ENCODE measurements around the gene SMPD2.

The SMPD2 gene, protein sequence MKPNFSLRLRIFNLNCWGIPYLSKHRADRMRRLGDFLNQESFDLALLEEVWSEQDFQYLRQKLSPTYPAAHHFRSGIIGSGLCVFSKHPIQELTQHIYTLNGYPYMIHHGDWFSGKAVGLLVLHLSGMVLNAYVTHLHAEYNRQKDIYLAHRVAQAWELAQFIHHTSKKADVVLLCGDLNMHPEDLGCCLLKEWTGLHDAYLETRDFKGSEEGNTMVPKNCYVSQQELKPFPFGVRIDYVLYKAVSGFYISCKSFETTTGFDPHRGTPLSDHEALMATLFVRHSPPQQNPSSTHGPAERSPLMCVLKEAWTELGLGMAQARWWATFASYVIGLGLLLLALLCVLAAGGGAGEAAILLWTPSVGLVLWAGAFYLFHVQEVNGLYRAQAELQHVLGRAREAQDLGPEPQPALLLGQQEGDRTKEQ

DNA sequence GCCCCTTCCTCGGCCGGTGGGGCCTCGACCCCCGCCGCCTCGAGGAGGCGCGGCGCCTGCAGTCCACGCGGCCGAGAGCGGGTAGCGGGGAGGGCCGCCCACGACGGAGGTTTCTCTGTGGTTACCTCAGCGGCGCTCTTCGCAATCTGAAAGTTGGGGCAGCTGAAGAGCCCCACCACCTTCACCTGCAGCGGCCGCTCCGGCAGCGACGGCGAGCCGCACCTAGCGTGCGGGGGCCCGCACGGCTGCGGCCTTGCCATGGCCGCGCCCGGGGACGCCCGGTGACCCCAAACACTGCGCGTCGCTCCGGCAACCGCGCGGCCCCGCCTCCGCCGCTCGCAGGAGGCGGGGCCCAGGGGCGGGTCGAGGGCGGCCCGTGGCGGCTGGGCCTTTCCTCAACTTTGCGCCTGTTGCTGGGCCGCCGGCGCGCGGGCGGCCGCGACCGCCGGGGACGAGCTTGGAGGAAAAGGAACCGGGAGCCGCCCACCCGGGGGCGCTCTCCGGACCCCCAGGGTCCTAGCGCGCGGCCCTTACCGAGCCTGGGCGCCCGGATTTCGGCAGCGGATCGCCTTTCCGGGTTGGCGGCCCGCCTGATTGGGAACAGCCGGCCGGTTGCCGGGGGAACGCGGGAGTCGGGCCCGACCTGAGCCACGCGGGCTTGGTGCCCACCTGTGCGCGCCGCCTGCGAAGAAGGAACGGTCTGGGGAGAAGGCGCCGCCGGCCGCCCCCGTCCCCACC is at the start of gene SMPD2, which contains the start of gene PPIL6:
Gene SMPD2 (plus strand): TSS at position 394 of the 738 bp plus-strand sequence. CDS start 398 bp downstream, outside the sequence.
Gene PPIL6 (minus strand): TSS at position 298 of the 738 bp plus-strand sequence. CDS start 38 bp downstream, at position 260.
- DNase-seq: peak; percentile 21

DNA sequence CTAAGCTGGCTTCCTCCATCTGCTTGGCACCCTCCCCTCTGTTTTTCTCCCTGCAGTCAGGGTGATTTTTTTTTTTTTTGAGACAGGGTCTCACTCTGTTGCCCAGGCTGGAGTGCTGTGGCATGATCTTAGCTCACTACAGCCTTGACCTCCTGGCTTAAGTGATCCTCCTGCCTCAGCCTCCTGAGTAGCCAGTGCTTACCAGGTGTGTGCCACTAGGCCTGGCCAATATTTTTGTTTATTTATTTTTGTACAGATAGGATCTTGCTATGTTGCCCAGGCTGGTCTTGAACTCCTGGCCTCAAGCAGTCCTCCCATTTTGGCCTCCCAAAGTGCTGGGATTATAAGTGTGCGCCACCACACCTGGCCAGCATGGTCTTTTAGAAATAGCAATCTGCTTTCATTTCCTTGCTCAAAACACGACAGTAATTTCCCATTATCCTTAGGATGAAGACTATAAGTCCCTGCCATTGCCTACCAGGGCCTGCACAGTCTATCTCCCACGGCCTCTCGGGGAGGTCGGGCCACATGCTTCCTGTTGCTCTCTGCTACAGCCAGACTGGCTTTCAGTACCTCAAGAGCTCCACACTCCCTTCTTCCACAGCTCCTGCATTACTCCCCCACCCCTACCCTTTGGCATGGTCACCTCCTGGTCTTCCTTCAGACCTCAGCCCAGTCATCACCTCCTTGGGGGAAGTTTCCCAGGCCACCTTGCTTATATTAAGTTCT is 47.2 kb upstream of the SMPD2 start:
- no peak for DNase-seq

DNA sequence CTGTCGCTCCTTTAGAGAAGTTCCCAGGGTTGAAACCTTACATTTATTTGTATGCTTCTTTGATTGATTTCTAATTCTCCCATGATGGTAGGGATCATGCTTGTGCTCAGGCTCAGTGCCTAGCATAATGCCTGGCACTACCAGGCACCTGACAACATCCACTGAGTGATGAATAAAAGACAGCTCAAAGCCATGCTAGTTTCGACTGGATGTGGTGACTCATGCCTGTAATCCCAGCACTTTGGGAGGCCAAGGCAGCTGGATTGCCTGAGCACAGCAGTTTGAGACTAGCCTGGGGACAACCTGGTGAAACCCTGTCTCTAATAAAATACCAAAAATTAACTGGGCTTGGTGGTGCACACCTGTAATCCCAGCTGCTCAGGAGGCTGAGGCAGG is 46.6 kb upstream of the SMPD2 start:
- DNase-seq: no peak

DNA sequence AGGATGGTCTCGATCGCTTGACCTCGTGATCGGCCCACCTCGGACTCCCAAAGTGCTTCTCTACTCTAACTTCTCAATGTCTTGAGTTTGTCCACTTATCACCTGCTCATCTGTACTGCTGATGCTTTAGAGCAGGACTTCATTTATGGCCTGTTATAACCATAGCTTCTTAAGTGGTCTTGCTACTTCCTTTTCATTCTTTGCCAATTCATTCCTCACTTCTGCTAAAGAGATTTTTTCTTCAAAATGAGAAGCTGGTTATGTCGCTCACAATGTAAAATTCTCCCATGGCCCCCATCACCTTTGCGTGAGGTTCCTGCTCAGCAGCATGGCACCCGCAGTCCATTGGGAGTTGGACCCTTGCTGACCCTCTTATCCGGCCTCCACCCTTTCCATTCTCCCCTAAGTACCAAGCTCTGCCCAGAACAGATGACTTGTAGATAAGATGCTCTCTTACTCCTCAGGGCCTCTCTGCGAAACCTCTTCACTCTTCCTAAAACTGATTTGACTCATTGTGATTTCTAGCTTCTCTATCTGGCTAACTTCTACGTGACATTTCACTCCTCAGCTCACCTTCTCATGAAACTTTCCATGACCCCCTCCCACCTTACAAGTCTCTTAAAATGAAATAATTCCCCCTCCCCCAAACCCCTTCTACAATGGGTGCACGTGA is 44.3 kb upstream of the SMPD2 start:
- no peak for DNase-seq

DNA sequence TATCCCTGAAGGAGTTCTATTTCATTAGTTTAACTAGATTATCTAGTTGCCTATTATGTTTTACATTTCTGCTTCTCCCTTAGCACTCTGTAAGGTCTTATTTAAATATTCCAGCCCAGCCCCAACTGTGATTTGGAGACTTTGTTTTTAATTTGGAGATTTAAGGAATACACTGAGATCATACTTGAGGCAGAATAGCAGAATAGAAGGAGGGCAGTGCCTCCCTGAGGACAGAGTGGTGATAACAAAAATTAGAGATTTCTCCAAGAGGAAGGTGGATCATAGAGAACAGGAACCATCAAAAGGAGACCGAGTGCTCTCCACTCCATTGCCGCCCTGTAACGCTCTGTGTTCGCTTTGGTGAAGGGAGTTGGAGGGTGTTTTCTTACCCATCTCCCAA is 43.5 kb upstream of the SMPD2 start:
- DNase-seq: no peak

DNA sequence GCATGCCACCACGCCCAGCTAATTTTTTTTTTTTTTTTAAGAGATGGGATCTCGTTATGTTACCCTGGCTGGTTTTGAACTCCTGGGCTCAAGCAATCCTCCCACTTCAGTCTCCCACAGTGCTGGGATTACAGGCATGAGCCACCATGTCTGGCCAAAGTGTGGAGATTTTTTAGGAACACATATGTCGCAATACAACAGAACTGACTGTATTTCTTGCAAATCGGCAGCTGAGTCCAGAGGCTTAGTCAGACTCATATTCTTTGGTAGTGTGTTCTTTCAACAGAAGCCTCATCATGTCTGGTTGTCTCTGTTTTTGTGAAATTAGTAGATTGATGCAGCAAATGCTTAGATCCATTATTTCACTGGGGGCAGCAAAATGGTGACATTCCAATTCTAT is 34.3 kb upstream of the SMPD2 start:
- DNase-seq: no peak

DNA sequence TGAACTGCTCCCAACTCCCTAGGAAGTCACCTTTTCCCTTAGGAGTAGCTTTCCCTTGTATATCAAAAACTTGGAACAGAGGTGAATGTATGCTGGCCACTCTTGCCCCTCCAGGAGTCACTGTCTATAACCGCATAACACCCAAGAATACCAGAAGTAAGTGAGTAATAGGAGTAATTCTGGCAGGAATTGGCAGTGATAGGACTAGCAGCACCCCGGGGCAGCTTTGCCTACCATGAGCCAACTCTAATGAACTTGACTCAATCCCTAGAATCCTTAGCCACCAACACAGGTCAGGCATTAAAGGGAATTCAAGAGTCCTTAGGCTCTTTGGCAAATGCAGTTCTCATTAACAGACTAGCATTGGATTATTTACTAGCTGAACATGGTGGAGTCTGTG is 29.5 kb upstream of the SMPD2 start:
- no peak for DNase-seq

DNA sequence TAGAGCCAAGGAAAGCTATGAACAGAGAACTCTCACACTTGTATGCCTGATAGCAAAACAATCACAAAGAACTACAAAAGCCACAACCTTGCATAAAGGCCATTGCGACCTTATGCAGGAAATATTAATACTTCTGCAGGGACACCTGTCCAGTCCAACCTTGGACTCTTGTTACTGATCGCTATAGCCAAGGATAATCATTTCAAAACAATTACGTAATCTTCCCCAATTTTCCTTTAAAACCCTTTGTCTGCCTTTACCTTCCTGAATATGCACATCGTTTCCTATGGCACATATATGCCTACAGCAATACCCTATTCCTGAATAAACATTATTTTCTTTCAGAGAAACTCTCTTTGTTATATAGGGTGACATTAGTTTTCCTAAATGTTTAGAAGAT is 22.9 kb upstream of the SMPD2 start:
- DNase-seq: no peak

DNA sequence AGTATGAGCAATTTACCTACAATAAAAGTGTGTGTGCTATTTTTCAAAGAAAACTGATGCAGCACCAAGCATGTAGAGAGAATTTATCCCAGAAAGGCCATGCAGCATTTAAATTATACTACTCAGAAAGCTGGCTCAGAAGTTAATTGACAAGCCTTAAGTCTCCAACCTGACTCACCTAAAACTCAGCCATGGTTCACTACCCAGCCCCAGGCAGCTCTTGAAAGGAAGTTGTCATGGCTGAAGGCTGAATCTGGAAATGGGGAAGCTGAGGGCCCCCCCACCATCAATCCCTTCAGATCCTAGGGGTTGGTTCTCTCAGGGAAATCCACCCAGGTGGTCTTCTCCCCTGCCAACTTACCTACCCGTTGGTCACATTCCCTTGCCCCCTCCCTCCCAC is 19.8 kb upstream of the SMPD2 start:
- DNase-seq: no peak

DNA sequence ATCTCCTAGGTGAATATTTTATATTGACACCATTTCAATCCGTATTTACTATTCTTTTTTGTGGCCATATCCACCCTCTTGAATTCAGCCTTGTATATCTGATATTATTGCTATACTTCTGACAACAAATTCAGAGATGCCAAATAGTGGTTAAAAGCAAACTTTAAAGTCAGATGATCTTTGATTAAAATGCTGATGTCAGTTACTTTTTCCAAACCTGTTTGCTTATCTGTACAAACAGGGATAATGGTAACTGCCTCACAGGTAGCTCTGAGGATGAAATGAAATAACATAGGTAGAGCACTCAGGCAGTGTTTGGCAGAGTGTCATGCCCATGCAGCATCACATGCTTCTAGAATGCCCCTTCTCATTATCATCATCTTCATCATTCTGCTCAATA is 19.3 kb upstream of the SMPD2 start:
- no peak for DNase-seq

DNA sequence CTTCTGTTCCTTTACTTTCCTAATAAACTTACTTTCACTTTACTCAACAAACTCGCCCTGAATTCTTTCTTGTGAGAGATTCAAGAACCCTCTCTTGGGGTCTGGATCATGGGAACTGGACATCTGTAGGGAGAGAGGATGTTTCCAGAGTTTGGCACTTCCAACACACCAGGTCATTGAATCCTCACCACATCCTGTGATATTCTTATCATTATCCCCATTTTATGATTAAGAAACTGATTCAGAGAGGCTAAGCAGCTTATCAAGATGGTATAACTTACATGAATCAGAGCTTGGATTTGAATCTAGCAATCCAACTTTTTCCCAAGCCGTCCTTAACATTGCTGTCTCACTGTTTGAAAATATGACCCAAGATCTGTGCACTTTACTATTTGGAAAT is 15.6 kb upstream of the SMPD2 start:
- no peak for DNase-seq

DNA sequence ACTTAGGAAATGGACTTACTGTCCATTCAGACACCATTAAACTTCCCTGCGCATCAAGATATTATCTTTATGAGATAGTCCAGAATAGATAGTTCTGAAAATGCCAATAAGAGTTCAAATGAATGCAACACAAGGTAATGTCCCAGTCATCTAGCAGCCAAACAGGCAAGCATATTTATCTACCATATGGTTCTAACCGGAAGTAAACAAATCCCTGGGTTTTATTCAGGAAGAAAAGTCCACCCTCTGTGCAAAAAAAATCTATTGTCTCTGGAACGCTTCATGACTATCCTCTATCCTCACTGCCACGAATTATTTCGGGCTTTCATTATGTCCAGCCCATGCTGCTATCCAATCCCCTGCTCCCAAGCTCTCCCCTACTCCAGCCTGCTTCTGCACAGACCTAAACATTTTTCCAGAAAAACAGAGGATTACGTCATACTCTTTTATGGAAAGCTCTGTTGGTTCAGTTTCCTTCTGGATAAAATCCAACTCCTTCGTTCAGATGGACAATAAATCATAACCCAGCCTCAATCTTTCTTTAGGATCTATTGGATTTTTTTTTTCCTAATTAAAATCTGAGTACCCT is 11.5 kb upstream of the SMPD2 start:
- no peak for DNase-seq

DNA sequence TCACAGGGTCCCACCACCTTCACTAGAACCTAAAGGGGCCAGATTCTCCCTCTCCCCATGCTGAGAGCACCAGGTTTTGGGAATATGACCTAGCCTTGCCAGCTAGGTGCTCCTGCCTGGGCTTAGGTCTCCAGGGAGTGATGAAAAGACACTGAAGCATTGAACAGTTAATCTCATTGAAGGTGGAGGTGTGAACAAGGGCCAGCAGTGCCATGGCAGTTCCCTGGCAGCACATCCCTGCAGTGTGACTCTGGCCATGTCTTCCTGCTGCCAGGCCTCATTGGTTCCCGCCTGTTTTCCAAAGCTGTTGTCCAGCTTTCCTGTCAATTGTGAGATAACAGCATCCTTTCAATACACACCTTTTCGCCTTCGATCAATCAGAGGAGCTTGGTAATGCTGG is 11.0 kb upstream of the SMPD2 start:
- DNase-seq: no peak

DNA sequence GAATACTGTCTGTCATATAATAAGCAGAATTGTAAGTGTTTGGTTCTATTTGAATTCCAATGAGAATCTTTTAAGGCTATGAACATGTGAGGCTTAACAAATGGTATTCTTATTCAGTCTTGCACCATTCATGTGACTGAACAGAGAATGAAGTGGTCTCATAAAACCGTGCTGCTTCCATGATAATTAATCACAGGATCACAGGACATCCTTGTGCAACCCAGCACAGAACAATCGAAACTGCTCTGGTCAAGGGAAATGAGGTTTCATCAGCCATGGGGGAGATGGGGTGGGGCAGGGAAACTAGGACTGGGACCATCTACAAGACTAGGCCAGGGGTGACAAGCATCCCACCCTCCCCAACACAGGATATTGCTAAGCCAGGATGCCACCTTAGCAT is 6.1 kb upstream of the SMPD2 start:
- DNase-seq: no peak

DNA sequence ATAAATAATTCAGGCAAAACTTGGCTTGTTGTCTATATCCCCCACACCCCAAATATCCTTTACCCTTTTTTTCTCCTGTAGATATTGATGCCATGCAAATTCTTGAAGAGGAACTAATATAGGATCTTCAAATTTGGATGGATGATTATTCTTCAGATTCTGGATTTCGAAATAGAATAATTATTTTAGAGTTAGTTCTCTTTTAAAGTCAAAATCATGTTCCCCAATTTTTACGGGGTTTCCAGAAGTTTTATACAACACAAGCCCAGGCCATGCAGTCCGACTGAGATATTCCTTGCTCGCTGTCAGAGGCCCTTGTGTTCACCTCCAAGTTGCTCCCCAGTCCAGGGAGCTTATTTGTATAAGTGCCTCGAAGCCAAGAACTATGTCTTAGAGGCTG is 4.5 kb upstream of the SMPD2 start:
- DNase-seq: no peak

DNA sequence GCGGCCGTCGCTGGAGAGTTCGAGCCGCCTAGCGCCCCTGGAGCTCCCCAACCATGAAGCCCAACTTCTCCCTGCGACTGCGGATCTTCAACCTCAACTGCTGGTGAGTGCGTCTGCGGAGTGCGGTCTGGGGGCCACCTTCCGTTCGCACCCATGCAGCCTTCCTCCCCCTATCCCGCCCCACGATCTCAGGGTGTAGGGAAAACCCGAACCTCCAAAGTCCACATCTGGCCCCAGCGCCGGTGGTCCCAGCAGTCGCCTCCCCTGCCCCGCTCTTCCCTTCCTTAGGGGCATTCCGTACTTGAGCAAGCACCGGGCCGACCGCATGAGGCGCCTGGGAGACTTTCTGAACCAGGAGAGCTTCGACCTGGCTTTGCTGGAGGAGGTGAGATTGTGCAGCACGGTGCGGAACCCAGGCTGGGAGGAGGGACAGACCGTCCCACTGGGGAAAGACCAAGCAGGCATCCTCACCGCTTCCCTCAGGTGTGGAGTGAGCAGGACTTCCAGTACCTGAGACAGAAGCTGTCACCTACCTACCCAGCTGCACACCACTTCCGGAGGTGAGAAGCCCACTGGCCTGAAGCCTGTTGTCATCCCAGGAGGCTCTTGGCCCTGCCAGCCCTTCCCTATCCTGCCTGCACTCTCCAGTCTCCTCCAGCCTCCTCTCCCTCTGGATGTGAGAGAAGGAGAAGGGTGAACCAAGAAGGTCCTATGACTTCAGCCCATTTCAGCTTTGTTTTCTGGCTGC is 719 bp downstream of the SMPD2 start:
- no peak for DNase-seq

DNA sequence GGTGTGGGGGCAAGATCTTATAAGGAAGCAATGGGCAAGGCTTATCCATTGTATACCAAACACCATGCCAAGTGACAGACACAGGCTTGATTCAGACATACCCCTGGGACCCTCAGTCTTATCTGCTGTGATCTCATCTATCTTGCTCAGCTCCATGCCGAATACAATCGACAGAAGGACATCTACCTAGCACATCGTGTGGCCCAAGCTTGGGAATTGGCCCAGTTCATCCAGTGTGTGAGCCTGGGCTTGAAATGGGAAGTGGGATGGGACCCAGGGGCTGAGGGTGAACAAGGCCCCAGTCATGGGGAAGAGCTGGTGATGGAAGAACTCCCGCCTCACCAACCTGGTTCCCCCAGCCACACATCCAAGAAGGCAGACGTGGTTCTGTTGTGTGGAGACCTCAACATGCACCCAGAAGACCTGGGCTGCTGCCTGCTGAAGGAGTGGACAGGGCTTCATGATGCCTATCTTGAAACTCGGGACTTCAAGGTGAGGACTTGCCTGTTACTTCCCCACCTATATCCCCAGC is 1.9 kb downstream of the SMPD2 start:
- no peak for DNase-seq

DNA sequence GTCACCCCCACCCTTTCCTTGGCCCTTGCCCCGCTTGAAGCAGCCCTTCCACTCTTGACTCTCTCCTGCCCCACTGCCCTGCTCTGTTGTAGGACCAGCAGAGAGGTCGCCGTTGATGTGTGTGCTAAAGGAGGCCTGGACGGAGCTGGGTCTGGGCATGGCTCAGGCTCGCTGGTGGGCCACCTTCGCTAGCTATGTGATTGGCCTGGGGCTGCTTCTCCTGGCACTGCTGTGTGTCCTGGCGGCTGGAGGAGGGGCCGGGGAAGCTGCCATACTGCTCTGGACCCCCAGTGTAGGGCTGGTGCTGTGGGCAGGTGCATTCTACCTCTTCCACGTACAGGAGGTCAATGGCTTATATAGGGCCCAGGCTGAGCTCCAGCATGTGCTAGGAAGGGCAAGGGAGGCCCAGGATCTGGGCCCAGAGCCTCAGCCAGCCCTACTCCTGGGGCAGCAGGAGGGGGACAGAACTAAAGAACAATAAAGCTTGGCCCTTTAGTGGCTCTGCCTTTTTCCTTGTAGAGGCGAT is 3.0 kb downstream of the SMPD2 start:
- DNase-seq: no peak

DNA sequence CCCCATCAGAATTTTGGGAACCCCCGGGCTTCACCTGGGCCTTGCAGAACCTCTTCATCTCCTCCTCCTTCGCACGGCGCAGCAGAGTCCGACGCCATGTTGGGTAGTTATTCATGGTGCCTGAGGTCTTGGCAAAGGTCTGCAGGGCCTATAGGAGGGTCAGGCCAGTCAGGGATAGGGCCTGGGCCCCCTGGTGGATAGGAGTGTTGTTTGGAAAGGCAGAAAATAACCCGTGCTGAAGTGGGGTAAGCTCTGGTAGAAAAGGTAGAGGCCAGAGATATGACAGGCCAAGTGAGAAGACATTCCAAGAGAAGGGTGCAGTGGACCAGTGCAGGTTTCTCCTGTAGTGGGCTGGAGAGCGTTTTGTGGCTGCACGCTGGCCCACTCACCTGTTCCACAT is 4.9 kb downstream of the SMPD2 start:
- no peak for DNase-seq

DNA sequence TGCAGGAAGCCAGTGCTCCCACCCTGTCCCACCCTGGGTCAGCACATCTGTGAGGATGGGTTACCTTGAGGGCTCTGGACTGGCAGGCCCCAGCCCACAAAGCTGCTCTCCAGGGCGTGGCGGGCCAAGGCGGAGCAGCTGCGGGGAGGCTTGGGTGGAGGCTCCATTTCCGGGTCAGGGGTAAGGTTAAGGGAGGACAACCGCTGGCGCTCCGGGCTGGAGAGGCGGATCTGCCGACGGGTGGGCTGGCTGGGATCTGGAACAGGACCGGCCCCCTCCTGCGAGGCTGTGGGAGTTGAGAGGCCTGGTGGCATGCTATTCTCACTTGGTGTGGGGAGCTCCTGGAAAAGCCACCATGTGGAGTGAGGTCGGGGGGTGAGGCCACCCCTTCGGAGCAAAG is 5.5 kb downstream of the SMPD2 start:
- DNase-seq: no peak

DNA sequence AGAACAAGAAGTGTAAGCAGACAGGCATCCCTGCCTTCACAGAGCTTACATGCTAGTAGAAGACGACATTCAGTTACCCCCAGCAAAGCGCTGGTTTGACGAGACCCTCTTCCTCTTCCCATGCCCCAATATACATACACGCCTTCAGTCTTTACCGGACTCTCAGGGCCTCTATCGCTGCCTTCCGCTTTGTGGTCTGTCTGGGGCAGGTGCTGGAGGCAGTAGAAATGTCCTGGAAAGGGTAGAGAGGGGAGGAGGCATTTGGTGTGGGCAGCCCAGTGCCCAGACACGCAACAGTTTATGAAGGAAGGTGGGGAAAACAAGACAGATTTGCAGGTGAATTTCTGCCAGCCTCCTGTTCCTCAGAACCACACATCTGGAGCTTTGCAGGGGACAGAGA is 6.0 kb downstream of the SMPD2 start:
- no peak for DNase-seq
